ENCODE measurements around the gene MRM2. TPM values are rescaled to one million over a fixed set of nuclear protein-coding genes. Genes with fewer than 3 reads are reported as not detected.

MRM2 gene
- 10 to 100 TPM; 11.9 to 15.4 (median 13.3) TPM for total RNA-seq

DNA sequence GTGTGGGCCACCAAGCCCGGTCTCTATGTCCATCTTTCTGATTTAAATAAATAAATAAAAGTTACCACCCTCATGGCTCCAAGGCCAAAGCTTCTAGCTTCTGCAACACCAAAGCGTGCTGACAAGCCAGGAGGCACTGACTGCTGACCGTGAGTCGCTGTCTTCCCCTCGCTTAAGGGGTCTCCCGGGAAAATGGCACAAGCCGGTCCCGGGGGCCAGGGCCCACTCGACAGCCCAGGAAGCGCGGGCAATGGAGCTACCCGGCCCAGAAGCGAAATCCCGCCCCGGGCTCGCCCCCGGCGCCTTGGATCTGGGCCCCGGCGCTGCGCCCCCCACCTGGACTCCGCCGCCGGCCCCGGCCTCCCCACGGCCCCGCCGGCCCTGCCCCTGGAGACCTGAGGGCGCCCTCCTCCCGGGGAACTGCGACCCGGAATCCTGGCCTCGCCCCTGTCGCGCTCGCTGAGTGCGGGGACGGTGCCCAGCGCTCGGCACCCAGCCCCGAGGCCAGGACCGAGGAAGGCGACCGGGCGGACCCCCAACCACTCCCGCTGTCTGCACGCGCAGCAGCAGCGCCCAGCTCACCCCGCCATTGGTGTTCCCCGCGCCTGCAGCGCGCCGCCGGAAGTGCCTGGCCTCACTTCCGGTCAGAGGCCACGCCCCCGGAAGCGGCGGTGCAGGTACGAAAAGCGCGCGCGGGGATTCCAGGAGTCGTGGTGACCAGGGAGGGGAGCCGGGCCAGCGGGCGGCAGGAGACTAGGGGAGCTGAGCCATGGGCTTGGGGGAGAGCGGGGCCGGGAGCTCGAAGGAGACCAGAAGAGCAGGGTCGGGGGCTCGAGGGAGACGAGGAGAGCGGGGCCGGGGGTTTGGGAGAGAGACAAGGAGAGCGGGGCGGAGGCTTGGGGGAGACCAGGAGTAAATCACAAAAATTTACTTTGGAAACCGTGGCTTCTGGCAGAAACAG lies at the start of gene MRM2, which contains the start of gene NUDT1:
Gene MRM2 (minus strand): TSS at position 626 of the 961 bp plus-strand sequence. CDS start 36 bp downstream, at position 590.
Gene NUDT1 (plus strand): TSS at position 647 of the 961 bp plus-strand sequence. CDS start 2,349 bp downstream, outside the sequence.
- TF ChIP-seq, protein P1, sequence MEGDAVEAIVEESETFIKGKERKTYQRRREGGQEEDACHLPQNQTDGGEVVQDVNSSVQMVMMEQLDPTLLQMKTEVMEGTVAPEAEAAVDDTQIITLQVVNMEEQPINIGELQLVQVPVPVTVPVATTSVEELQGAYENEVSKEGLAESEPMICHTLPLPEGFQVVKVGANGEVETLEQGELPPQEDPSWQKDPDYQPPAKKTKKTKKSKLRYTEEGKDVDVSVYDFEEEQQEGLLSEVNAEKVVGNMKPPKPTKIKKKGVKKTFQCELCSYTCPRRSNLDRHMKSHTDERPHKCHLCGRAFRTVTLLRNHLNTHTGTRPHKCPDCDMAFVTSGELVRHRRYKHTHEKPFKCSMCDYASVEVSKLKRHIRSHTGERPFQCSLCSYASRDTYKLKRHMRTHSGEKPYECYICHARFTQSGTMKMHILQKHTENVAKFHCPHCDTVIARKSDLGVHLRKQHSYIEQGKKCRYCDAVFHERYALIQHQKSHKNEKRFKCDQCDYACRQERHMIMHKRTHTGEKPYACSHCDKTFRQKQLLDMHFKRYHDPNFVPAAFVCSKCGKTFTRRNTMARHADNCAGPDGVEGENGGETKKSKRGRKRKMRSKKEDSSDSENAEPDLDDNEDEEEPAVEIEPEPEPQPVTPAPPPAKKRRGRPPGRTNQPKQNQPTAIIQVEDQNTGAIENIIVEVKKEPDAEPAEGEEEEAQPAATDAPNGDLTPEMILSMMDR (IDR thresholded peaks at IDR 0.05), result no peak
- ATAC-seq (ENCODE audit: low FRiP score) (peak; percentile 91), DNase-seq (ENCODE audit: low spot score) (peak; percentile 88)

DNA sequence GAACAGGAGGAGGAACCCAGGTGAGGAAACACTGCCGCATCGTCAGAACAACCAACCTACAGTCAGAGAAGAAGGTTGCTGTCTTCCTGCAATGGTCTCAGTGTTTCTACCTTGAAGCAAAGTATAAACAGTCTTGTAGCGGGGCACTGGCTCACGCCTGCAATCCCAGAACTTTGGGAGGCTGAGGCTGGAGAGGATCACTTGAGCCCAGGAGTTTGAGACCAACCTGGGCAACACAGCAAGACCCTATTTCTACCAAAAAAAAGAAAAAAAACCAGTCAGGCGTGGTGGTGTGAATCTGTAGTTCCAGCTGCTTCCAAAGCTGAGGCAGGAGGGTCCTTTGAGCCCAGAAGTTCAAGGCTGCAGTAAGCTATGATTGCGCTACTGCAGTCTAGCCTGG lies 48.9 kb upstream of the MRM2 start:
- TF ChIP-seq, protein P1 (IDR thresholded peaks at IDR 0.05), result no peak
- ATAC-seq (ENCODE audit: low FRiP score) (no peak), DNase-seq (ENCODE audit: low spot score) (no peak)

DNA sequence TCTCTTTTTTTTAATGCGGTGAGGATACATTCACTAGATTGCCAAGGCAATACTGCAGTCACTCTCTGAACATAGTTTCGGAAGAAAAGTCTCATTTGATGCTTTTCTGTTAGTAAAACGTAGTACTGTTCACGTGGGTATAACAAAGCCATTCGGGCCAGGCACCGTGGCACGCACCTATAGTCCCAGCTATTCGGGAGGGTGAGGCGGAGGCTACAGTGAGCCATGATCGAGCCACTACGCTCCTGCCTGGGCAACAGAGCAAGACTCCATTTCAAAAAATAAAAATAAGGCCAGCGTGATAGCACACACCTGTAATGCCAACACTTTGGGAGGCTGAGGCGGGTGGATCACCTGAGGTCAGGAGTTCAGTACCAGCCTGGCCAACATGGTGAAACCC lies 47.6 kb upstream of the MRM2 start:
- TF ChIP-seq, protein P1 (IDR thresholded peaks at IDR 0.05), result no peak
- DNase-seq (ENCODE audit: low spot score) (no peak), ATAC-seq (ENCODE audit: low FRiP score) (no peak)

DNA sequence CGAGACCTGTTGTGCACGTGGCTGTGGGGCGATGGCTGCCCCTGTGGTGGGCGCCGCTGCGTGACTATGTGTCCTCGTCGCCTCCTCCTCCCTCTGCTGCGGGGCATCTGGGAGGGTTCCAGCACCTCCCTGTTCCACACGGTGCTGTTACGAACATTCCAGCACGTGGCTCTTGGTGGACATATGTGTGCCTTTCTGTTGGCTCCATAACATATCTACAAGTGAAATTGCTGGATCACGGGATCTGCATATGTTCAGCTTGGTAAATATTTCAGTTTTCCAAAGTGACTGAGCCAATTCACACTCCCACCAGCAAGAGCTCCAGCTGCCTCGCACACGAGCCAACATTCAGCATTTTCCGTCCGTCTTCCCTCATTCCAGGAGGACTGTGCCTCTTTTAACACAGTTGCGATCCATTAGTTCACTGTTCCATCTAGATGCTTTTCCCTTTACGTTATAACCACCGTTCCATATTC lies 47.1 kb upstream of the MRM2 start:
- TF ChIP-seq, protein P1 (IDR thresholded peaks at IDR 0.05), result no peak
- no peak for DNase-seq (ENCODE audit: low spot score)
- no peak for ATAC-seq (ENCODE audit: low FRiP score)

DNA sequence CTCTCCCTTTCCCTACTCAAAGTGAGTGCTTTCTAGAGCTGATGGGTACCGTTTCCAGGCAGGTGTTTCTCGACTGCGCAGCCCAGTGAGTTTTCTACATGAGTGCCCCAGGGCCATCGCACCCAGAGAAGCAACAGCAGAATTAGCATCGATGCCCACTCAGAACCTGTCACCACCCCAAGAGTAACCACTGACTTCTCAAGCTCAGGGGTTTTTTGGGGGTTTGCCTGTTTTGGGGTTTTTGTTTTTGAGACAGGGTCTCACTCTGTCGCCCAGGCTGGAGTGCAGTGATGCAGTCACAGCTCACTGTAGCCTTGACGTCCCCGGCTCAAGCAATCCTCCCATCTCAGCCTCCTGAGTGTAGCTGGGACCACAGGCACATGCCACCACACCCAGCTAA lies 46.5 kb upstream of the MRM2 start:
- TF ChIP-seq, protein P1 (IDR thresholded peaks at IDR 0.05), result no peak
- no peak for DNase-seq (ENCODE audit: low spot score)
- no peak for ATAC-seq (ENCODE audit: low FRiP score)

DNA sequence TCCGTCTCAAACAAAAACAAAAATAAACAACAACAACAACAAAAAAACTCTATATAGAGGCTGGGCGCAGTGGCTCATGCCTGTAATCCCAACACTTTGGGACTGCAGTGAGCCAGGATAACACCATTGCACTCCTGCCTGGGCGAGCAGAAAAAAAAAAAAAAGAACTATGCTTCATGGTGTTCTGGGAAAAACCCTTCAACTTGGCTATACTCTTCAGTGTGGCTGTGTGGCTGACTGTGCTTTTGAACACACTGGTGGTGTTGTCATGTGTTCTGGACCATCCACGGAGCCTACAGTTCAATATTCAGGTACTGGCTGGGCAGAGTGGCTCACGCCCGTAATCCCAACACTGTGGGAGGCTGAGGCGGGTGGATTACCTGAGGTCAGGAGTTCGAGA lies 45.7 kb upstream of the MRM2 start:
- TF ChIP-seq, protein P1 (IDR thresholded peaks at IDR 0.05), result no peak
- no peak for DNase-seq (ENCODE audit: low spot score)
- no peak for ATAC-seq (ENCODE audit: low FRiP score)
